DMS153 (cell line): ENCODE results near the gene KCNQ5.
A peak's percentile ranks its signal among the peaks of the same experiment; 100 is the strongest.

Source experiments
- DNase-seq: peaks from one replicate; lab custom pipeline; 2025; lab: John Stamatoyannopoulos, UW

The KCNQ5 gene

GRCh38 chr6:73121421-73121993 lies 499.6 kb downstream of the KCNQ5 start:
- DNase-seq: no peak

GRCh38 chr6:73123632-73124329 lies 501.9 kb downstream of the KCNQ5 start:
- DNase-seq: no peak

- peak; percentile 52 for DNase-seq
Measured at GRCh38 chr6:73129653-73130443, 508.0 kb downstream of the KCNQ5 start.

DNA sequence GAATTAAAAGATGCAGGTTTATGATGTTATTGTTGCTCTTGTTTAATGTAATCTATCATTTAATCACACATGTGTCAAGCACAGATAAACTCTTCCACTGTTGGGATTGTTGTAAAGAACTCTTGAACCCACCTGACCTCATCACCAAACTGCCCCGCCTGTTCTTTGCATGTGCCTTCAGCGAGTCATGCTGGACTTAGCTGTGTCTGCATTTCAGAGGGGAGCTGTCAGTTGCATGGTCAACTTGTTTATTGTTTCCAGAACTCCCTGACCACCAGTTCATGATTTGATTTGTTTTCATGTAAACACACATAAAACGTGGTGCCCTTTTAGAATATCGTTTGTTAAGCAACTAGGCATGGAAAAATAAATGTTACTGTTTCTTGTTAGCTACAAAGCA lies 509.8 kb downstream of the KCNQ5 start:
- DNase-seq: no peak

GRCh38 chr6:73134588-73134987 lies 512.7 kb downstream of the KCNQ5 start:
- no peak for DNase-seq

GRCh38 chr6:73139681-73140383 lies 518.0 kb downstream of the KCNQ5 start:
- no peak for DNase-seq

DNA sequence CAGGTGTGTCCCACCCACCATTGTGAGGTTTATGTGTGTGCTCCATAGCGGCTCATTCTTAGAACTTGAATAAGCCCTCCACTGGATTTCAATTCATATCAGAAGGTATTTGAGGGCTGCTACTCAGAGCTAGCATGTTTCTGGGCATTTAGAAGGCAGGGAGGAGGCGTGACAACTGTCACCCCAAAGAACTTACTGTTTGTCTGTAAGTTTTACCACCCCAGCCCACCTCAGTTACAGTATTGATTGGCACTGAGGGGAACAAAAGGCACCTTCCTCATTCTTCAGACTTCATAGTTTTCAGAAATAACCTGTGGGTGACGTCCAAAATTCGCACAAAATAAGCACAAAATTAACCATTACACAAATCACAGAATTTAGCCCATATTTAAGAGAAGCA lies 521.7 kb downstream of the KCNQ5 start:
- no peak for DNase-seq

DNA sequence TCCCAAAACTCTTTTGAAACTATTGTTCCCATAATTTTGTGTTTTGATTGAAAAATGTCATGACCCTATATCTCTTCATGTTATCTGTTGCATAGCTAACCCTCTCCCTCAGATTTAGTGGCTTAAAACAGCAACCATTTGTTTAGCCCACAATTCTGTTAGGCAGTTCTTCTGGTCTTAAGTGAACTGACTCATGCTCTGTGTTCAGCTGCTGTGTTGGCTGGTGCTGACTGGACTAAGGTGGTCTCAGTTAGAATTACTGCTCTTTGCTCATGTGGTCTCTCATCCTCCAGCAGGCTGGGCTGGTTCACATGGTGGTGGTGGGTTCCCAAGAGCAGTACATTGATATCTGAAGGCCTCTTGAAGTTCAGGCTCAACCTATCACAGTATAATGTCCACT lies 522.7 kb downstream of the KCNQ5 start:
- no peak for DNase-seq

- DNase-seq: no peak
Measured at GRCh38 chr6:73145690-73146089, 523.8 kb downstream of the KCNQ5 start.

- DNase-seq: no peak
Measured at GRCh38 chr6:73151732-73152131, 529.9 kb downstream of the KCNQ5 start.

DNA sequence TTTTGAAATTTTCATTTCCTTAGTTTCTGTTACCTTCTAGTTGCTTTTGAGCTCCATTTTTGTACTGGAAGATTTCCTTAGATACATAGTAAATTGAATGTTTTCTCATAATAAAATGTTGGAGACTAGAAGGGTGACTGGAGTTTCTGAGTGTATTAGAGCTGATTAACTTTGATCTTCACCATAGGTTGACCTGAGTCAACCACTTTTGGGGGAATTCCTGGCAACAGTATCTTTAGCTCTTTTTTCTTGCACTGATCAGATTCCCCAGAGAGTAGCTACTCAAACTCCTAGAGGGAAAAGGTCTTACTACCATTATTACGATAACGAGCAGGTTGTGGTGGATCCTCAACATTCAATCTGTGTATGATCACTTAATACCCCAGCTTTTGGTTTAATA lies 530.7 kb downstream of the KCNQ5 start:
- DNase-seq: no peak

- no peak for DNase-seq
Measured at GRCh38 chr6:73152966-73153757, 531.3 kb downstream of the KCNQ5 start.

GRCh38 chr6:73156793-73157767 lies 535.2 kb downstream of the KCNQ5 start:
- no peak for DNase-seq

DNA sequence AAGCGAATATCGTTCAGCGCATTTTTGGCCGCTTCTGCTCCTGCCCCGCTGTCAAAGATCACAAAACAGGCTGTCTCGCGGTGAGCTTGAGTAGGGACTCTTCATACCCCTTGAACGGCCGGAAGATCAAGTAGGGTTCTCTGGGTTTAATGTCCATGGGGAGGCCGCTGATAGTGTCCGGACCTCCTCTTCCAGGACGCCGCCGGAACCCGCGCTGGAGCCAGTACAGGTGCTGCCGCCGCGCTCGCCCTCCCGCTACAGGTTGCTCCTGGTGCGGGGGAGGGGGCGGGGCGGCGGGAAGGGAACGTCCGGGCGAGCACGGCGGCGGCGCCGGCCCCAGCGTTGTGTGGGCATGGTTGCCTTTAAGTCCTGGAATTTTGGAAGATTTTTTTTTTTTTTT lies 536.0 kb downstream of the KCNQ5 start:
- DNase-seq: no peak

DNA sequence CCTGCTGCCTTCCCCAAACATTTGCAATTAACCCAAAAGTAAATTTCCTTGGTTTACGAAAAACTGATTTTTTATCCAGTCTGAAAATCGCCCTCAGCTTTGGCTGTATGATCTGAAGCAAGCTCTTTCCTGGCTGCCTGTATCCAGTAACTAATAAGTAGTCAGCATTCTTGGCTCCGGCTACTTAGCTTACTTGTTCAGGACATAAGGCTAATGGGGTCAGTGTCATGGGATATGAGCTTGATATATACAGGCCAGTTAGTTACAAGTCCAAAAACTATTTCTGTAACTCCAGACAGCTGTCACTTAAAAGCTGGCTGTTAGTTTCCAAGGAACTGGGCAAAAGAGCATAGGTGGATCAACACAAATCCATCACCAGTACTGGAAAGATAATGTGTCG lies 547.2 kb downstream of the KCNQ5 start:
- DNase-seq: no peak

GRCh38 chr6:73169633-73170032 lies 547.8 kb downstream of the KCNQ5 start:
- no peak for DNase-seq

DNA sequence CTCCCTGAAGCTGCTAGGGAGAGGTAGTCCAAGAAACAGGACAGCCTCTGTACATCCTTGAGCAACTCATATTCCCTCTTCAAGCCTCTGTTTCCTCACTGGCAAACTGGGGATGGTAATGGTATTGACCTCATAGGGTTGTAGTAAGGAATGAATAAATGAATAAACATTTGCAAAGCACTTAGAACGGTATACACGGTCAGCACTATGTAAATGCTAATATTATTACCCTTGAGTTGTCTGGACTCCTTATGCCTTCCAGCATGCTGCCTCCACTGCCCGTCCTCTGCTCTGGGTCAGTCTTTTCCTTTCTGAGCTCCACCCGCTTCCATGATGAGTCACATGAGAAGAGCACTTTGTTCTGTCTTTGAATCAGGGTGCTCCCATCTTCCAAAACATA lies 552.8 kb downstream of the KCNQ5 start:
- no peak for DNase-seq

- DNase-seq: no peak
Measured at GRCh38 chr6:73176057-73176456, 554.2 kb downstream of the KCNQ5 start.

DNA sequence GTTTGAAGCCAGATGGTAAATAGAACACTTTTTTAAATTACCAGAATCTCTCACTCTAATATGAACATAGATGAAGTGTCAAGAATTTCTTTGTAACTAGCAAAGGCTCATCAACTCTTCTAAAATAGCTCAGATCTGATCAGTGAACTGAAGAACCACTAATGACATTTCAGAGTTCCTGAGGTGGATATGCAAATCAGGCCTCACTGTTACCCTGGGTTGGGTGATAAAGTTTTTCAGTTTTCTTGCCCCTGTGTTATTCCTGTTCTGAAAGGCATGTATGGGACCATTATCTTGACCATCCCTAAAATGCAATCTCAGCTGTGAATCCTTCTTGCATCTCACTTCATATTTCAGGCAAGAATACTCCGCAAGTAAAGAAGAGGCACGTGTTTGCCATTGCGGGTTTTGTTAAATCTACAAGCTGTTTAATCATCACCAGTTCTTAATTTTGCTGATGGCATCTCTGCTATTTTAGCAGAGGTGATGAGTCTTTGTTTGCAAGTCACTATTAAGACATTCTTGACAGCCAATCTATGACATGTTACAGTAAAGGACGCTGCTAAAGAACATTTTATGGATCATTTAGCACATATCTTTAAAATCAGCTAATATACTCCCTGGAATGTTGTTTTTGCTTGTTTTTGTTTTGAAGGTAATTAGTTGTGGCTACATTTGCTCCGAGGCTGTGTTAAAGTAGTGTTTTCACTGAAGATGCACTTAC lies 555.5 kb downstream of the KCNQ5 start:
- no peak for DNase-seq
